Bone marrow (tissue), 2 donors: Measurements from ENCODE around the gene LTBP2.

ENCODE experiments used
- DNase-seq, 2 donors: peaks; one replicate each; lab custom pipeline; 2025; lab: John Stamatoyannopoulos, UW

The LTBP2 gene

GRCh38 chr14:74526854-74527585 lies 85.0 kb downstream of the LTBP2 start:
- DNase-seq = no peak

- DNase-seq = no peak
Measured at GRCh38 chr14:74525361-74525851, 86.6 kb downstream of the LTBP2 start.

- no peak for DNase-seq
Measured at GRCh38 chr14:74524812-74525135, 87.3 kb downstream of the LTBP2 start.

DNA sequence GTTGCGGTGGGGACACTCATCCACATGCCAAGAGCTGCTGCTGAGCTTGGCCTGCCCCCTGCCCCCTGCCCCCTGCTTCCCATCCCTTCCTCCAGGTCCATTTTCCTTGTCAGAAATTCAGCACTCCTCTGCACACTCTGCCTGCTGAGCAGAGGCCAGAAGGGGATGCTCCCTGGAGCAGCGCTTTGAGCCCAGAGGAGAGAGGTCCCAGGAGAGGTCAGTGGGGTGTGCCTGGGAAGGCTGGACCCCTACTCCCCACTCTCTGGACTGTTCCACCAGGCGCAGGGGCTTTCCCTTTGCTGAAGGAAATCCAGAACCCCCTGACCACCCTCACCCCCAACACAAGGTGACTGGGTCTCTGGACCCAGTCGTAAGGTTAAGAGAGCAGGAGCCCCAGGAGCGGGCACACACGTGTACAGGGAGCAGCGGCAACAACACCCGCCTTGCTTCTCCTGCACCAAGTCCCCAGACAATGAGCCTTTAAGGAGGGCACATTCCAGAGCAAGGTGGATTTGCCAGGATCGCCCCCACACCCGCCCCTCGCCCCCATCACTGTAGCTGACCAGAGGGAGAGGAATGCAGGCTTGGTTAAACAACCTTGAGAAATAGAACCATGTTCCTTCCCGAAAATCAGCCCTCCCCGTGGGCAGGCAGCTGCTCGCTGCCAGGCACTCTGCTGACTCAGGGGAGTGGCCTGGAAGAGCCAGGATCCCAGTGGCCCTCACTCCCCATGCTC lies 87.8 kb downstream of the LTBP2 start:
- DNase-seq = no peak

GRCh38 chr14:74522740-74523139 lies 89.3 kb downstream of the LTBP2 start:
- no peak for DNase-seq

GRCh38 chr14:74521756-74522155 lies 90.3 kb downstream of the LTBP2 start:
- DNase-seq = no peak

DNA sequence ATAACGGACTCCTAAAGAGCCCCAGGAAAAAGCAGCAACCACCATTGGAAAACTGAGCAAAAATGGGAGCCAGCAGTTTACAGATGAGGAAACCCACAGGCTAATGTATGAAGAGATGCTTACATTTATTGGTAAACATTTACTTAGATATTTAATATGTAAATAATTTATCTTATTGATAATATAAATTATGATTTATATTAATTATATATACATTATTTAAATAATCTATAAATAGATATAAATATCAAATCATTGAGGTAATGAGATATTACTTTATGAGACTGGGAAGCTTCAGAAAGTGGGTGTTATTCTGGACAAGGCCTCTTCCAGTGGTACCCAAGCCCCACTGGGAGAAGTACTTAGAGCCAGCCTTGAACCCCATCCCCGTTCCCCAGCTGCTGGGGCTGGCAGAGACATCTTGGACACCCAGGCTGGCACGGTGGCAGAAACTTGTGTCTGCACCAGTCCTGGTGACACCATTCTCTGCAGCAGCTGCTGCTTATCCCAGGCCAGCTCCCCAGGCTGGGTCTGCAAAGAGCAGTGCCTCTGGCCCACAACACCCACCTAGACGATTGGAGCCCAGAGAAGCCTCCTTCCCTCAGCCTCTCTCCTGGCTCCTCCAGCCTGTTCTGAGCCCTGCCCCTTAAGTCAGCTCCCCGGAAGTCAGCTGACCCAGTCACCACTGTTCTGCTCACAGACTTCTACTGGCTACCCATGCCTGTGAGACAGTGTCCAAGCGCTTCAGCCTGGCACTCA lies 92.5 kb downstream of the LTBP2 start:
- DNase-seq = no peak

- no peak for DNase-seq
Measured at GRCh38 chr14:74518221-74518620, 93.8 kb downstream of the LTBP2 start.

DNA sequence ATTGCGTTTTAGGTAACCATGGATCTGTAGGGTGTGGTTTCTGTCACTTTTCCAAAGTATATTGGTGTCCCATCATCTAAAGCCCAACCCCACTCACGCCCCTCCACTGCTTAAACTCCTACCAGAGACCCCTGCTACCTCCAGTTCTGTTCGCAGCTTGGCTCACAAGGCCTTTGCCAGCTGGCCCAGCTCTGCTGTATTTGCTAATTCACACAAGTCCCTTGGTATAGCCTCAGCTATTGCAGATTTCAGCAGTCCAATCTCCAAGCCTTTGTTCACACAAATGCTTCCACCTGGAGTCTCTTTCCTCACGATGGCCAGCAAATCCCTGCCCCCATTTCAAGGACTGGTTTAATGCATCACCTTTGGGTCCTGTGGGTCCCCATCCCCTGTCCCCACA lies 94.3 kb downstream of the LTBP2 start:
- DNase-seq = no peak

DNA sequence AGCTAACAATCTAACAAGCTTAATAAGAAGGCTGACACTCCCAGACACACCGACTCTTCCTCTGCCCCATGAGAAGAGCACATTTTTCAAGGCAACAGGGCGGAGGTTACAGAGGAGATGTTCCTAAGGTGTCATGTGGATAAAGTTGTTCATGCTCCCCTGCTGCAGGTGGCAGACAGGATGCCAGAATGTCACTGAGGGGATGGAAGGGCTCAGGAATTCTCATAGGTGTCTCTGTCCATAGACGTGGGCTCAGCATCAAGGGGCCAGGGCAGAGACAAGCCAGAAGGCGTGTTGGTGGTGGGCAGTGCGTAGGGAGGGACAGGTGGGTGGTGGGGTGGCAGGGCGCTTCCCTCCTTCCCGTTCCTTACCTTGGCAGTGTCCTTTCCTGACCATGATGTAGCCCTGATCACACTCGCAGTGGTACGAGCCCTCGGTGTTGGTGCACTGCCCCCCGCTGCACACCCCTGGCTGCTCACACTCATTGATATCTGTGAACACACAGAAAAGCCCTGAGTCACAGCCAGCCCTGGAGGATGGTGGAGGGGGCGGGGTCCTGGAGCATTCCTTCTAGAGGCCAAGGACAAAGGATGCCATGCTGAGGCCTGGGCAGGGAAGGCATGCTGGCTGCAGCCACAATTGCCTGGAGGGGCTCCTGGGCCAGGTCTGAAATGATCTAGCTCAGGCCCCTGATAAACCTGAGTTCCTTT lies 95.4 kb downstream of the LTBP2 start:
- no peak for DNase-seq

- no peak for DNase-seq
Measured at GRCh38 chr14:74515891-74516412, 96.1 kb downstream of the LTBP2 start.

- no peak for DNase-seq
Measured at GRCh38 chr14:74514471-74514941, 97.5 kb downstream of the LTBP2 start.

DNA sequence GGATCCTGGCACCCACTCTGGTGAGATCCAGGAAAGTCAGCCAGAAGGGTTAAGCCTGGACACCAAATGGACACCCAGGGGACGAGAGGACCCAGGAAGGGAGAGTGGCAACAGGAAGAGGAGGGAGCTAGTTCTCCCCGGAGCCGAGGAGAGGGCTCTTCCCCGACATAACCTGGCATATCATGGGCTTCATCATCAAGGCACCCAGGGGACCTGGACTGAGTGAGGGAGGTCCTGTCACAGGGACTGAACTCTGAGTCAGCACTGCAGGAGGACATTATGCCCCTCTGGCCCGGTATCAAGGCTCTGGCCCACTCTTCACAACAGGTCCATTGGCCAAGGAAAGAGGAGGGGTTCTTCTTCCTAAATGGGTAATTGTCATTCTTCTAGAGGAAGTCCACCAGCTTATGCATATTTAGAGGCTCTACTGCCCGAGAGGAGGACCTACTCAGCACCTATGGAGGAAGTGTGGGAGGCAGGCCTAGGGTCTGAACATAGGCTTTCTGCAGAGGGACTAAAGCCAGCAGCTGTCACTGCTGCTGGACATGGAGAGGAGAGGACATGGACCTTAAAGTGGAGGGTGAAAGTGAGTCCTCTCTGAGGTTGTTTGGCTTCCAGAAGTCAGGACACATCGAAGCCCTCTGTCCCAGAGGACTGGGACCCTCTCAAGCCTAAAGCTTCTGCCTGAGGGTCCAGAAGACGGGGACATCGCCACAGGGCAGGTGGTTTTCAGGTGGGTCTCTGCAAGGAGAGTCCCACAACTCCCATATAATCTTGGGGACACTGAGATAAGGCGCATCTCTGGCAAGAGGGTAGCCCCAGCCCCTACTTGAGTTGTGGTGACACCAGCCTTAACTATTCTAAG lies 99.8 kb downstream of the LTBP2 start:
- DNase-seq = no peak

DNA sequence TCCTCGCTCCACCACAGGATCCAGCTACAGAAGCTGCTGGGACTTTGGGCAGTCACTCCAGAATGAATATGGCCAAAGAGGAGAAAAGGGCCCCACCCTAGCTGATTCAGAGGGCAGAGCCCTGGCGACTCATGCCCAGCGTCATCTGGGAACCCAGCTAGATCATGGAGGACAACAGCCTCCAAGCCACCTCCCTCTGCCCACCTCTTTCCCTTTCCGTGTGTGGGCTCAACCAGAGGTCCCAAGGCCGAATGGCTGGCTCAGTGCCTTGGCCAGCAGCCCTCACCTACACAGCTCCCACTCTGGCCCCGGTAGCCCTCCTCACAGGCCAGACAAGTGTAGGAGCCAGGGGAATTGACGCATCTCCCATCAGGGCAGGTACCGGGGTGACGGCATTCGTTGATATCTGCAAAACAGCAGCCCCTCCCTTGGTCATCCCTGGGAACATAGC lies 101.1 kb downstream of the LTBP2 start:
- no peak for DNase-seq

GRCh38 chr14:74510223-74510931 lies 101.7 kb downstream of the LTBP2 start:
- no peak for DNase-seq

GRCh38 chr14:74509587-74510222 lies 102.3 kb downstream of the LTBP2 start:
- DNase-seq = no peak

GRCh38 chr14:74508844-74509428 lies 103.1 kb downstream of the LTBP2 start:
- no peak for DNase-seq

GRCh38 chr14:74508292-74508731 lies 103.7 kb downstream of the LTBP2 start:
- no peak for DNase-seq

DNA sequence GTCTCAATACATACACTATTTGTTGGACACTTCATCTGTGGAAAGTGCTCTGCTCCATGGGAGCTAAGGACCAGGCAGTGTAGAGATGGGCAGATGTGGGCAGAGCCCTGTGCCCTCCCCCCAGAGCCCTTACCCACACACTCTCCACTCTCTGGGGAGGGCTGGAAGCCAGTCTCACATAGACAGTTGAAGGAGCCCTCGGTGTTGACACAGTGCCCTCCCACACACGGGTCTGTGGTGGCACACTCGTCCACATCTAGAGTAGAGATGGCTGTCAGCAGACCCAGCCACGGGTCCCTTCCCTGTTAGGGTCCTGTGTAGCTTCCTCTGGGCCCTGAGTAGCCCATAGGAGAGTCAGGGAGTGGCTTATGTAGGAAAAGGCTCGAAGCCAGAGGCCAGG lies 104.2 kb downstream of the LTBP2 start:
- DNase-seq = no peak
